Activated T-helper 9 cell treated with anti-CD3 and anti-CD28 coated beads, Interleukin-2, amount 50 U/mL, for 16 hours (primary cell): ENCODE data around the gene ERI3.

Source experiments
- DNase-seq: peaks from one replicate; pipeline ENCODE4 v3.0.0-alpha.2; 2020; ENCODE audit warnings: low read depth

Gene ERI3

DNA sequence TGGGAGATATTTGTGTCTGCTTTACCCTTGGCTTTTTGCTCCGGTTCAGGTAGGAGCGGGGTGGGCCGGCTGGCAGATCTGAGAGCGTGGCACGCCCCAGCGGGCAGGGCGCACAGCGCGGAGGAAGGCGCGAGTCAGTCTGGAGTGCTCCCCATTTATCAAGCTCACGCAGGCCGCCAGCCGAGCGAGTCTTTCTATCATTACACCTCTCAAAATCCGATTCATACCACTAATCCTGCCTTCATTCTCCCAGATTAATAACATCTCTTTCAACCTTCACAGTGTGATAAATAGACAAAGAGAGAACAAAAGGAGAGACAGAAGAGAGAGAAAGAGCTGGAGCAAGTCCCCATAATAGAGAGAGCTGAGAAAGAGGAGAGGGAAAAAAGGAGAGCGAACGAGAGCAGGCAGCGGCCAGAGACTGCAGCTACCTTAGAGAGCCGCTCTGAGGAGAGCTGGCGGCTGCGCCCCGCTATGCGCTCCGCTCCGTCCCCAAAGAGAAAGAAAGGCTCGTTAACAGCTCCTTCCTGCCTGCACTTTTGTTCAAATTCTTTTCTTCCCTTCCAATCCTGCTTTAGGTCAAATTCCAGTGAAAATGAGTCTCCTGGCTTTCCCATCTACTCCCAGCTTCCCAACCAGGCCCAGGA is 93.8 kb downstream of the ERI3 start:
- DNase-seq, result no peak

DNA sequence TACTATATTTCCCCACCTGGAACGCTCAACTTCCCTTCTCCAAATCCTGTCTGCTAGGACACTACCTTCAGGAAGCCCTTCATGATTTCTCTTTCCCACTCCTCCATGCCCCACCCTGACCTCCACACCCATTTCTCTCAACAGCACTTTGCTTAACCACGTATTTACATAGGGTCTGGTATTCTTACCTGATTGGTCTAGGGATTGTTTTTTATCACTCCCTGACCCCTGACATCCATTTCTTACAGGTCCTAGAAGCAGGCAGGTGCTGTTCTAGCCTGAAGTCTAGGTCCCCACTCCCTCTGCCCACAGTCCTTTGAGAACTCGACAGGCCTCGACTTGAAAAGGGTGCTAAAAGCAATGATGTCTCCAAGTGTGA is 94.3 kb downstream of the ERI3 start:
- DNase-seq, result no peak

DNA sequence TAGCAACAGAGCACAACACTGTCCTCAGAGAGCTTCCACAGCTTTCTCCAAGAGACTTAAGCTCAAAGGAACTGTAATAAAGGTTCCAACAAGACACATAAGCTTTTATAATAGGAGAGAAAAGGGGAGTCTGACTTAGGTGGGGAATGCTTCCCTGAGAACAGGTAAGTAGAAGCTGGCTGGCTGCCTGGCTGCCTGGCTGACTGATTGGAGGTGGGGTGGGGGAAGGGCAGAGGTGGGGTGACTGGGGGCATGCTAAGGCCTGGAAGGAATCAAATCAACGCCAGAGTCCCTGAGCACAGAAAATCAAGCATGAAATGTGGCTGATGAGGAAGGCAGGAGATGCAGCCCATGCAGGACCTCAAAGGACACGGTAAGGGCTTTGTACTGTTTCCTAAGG is 96.0 kb downstream of the ERI3 start:
- DNase-seq, result no peak

DNA sequence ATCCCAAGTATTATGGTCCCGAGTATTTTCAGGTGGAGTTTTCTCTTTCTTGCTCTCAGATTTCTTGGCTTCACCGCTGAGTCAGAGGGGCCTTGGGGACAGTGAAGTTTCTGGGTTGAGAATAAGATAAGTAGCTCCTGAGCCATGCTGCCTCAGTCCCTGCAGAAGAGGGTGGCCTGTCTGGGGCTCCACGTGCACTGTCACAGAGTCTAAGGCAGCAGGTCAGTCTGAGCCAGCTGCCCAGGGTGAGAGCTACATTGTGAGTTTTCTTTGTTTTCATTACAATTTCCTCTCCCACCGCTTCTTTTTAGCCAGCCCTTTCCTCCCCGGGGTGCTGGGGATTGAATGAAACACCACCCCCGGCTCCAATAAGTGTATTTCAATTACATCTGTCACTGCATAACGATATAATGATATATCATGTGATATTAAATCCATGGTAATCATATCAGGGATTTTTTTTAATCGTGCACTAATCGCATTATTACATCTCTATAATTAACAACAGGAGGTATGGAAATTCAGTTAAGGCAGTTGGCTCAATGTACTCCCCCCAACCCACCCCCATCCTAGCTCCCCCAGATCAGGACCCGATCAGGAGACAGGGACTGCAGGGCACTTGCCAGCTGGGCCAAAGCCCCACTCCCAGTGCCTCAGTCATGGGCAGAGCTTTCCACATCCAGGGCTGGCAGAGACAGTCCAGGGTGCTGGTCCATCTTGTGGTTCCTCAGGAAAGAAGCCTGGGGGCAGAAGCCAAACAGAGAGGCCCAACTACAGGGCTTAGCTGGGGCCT is 98.1 kb downstream of the ERI3 start:
- DNase-seq, result no peak

DNA sequence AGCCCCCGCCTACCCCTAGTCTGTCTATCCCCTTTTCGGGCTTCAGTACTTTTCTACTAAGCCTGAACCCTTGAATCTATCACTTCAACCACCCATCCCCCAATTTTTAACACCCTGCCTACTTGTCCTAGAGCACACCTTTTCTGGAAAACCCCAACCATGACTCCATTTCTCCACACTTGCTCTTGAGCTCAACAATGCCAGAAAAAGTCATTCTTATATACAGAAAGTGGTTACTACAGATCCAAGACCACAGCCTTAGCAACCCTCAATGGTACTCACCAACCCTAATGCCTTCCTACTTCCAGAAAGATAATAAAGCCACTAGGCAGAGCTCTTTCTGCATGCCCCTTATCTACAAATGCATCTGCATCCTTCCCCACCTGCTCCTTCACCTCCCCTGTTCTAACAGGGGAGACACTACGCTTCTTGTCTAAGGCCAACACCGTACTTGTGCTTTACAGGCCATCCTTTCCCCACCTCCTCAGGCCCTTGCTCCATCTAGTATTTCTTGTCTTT is 100.6 kb downstream of the ERI3 start:
- no peak for DNase-seq

DNA sequence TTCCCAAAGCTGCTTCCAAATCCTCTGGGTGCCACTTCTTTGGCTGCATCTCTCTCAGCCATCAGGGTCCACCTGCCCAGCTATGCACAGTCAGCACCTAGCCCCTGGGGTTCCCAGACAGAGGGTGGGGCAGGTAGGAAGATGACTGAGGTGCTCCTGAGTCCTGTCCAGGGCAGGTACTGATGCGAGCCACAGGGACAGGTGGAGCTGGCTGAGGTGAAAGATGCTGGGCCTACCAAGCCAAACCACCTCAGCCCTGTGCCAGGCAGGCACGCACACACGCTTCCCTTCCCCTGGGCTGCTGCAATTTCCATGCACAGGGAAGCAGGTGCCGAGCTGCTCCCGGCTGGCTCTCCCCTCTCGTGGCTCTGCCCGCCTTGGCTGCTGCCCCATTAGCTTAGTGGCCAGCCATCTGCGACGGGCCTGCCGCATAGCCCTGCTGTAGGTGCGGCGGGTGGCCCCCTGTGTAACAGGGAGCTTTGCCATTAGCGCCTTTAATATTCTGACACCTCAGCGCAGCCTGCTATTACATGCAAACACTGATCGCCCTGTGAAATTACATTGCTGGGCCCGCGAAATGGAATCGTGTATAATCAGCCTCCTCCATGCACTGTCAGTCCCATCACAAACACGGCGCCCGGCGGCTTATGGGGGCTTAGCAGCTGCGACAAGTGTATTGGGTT is 102.9 kb downstream of the ERI3 start:
- DNase-seq, result no peak

DNA sequence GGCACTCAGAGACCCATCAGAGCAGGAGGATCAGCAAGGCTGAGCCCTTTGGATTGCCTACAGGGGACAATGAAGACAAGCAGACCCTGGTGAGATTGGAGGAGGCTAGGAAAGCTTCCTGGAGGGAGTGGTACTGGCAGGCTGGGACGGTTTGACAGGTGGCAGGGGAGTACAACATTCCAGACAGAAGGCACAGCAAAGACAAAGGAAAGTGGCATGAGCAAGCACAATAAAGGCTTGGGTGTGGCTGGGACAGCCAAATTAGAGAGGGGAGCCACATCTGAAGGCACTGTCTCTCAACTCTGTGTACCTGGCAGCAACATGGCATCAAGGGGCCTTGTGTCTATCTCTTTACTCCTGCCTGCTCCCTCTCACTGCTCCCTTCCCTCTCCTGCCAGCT is 103.6 kb downstream of the ERI3 start:
- DNase-seq, result no peak

DNA sequence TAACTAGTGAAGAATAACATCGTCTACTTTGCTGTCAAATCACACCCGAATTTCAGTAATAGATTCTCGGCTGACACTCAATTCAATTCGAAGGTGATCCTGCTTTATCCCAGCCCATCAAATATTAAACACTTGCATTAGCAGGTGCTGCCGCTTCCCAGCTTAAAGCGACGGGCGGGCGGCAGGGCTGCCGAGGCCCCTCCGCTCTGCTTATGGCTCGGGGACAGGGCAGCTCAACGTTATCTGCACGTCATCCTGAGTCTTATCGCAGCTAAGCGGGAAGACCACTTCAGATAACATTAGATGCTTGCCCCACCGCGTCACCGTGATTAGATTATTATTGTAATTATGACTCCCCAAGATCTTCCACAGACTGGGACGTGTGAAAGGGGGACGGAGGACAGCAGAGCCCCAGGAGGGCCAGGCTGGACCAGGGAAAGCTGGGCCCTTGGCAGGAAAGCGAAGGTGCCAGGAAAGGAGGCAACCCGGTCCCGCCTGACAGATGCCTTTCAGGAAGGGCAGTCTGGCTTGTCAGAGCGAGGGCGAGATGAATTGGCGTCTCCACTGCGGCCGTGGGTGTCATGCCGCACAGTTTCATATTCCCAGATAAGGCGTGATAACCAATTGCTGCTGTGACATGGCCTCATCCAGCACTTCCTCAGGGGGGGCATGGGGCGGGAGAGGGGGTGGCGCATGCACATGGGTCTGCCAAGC is 104.8 kb downstream of the ERI3 start:
- no peak for DNase-seq

DNA sequence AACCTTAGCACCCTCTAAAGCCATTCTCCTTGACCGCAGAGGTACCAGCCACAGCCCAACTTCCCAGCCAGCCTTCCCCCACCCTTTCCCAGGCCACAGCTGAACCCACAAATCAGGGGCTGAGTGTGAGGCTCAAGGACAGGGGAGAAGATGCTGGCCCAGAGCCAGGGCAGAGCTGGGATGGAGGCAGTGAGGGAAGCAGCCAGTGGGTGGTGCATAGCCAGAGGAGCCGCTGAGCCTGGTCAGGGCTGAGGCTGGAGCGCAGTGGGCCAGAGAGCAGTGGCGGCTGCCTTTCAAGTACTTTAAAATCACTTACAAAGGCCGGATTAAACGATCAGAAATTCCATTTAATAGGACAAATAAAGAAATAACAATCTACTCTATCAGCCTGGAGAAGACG is 105.5 kb downstream of the ERI3 start:
- DNase-seq, result no peak

DNA sequence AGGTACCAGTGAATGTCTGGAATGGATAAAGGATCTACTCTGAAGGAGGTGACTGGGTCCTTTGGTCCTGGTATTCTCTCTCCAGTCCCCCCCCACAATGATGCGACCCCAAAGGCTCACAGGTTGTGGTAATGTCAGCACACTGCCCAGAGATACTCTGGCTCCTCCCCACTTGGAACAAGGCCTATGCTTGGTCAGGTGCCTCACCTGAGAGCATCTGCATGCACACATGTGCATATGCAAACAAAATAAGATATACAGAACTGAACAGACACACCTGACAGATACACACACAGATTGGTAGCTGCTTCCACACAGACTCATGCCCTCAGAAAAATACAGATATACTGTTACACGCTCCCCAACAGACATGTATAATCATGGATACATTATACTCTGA is 108.3 kb downstream of the ERI3 start:
- DNase-seq, result no peak

DNA sequence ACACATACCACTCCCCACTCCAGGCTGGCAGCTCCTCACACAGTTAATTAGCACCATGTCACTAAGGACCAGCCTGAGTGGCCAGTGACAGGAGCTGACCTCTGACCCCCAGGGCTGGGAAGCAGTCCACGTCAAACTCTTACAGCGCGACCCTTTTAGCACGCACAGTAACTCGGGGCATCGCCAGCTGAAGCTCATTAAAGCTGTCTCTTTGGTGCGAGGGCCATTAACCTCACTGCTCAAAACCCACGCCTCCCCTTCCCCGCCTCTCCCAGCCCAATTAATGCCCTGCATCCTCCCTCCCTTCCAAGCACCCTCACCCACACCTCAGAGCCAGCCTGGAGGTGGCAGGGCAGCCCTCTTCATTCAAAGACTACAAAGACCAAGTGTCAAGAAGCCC is 110.1 kb downstream of the ERI3 start:
- no peak for DNase-seq

DNA sequence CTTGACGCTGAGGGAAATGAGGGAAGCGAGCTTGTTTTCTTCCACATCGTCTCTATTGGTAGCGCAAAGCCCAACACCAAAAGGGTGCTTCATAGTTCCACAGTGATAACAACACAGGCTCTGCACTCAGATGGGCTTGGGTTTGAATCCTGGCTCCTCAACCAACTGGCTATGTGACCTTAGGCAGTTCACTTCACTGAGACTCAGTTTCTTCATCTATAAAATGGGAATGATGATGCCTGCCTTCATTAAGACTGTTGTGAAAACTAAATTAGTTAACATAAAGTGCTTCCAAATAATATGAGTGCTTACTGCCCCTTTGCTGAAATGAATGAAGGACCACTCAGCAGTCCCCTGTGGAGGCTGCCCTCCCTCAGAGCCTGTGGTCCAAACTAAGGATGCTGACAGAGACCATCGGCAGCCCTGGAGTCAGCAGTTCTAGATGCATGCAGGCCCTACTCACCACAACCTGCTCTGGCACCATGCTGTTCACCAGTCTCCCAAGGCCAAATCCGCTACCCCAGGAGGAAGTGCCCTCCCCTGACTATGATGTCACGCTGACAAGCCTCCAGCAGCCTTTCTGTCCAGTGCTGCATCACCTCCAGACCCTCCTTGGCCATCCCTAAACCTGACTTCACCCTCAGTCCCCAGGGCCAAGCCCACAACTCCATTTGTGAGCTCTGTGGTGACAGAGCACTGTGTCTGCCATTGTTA is 111.1 kb downstream of the ERI3 start:
- no peak for DNase-seq

DNA sequence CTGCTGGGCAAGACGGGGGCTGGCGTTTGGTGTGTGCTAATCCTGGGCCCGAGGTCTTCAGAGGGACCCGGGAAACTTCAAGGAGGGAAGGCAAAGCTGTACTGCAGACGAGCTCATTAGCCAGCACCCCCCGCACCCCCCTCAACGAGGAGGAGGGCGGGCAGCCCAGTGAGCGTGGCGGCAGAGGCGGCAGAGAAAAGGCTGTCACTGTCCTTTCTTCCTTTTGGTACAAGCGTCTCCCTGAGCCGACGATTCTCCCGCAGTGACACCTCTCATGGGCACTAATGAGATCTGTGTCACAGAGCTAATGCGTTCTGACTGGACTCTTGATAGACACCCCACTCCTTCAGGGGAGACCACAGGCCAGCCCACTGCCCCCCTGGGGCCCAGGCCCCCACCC is 112.3 kb downstream of the ERI3 start:
- no peak for DNase-seq

DNA sequence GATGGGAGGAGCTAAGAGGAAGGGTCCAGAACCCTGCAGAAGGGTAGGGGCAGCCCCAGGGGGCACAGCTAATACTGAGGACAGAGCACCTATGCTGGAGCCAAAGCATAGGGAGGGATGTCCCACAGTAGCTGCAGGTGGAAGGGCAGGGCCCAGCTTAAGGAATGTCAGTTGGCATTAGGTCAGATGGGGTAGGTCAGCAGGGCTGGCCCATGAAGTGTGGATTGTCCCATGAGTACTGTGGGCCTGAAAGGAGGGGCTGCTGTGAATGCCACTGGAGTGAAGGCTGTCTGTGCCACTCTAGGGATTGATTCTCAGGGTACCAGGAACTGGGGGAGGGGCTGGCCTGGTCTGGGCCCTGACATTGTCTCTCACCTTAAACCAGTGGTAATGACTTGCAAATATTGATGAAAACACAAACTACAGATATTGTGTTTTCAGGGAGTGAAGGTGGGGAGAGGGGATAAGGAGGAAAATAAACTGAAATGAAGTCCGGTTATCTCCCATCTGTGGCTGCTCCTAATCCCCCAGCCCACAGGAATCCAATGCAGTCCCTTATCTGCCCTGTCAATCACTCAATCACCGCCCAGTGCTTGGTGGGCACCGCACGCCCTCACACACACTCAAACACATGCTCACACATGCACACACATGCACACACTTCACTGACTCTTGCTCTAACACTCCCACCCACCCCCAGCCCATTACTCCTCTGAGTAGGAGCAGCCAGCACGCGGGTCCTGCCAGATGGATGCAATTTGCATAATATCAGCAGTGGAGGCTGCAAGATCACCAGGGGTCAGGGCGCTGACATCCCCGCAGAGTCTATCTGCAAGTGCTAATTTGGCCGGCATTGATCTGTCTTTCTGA is 114.0 kb downstream of the ERI3 start:
- DNase-seq, result no peak

DNA sequence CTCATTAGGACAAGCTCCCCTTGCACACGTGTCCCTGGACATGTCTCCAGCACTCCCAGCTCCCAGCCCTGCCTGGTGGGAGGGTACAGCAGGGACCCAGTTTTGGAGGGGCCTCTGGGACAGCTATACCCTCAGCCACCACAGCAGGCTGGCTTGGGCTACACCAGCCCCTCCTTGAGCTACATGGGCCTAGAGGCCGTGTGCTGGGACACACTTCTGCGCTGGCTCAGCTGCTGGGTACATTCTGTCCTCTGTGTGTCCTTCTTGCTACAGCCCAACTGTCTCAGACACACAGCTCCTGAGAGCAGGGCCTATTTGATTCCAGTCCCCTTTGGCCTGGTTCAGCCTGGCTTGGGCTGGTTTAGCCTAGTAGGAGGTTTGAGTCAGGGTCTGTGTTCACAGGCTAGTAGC is 115.1 kb downstream of the ERI3 start:
- no peak for DNase-seq

DNA sequence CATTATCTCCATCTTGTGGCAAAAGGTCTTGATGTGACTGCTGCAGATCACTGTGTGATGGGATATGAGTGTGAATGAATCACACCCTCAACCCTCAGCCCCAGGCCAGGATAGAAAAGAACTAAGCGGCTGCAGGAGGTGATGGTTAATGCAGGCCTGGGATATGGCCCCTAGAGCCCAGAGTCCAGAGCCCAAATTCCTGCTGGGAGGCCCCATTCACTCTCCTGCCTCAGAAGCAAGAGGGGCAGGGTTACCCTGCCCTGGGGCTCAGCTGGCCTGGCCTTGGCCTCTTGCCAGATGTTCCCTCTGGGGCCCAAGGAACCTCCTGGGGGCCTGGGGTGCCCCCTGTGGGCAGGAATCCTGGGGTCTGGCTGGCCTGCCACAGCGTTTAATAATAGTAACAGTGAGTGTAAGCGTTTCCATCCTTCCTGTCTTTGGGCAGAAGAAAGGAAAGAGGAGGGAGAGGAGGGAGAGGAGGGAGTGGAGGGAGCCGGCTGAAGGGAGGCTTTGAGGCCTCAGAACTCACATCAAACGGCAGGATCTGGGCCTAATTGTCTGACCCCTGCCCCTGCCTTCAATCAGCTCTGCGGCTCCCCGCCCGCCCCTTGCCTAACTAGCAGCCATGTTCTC is 115.6 kb downstream of the ERI3 start:
- DNase-seq, result no peak

DNA sequence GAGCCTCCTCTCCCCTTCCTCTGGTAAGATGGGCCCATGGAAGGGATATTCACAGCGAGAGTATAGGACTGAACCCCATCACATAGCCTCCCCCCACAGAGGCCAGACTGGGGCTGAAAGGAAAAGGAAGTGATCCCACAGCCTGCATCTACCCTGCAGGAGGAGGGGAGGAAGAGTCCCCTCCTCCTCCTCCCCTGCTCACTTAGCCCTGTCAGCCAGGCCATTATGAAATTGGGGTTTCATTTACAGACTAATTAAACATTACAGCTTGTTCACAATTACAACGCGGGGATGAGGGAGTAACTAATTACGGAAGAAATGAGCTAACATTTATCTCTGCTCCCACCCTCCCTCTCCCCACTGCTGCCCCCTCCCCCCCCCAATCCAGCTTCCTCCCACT is 116.4 kb downstream of the ERI3 start:
- DNase-seq, result no peak

DNA sequence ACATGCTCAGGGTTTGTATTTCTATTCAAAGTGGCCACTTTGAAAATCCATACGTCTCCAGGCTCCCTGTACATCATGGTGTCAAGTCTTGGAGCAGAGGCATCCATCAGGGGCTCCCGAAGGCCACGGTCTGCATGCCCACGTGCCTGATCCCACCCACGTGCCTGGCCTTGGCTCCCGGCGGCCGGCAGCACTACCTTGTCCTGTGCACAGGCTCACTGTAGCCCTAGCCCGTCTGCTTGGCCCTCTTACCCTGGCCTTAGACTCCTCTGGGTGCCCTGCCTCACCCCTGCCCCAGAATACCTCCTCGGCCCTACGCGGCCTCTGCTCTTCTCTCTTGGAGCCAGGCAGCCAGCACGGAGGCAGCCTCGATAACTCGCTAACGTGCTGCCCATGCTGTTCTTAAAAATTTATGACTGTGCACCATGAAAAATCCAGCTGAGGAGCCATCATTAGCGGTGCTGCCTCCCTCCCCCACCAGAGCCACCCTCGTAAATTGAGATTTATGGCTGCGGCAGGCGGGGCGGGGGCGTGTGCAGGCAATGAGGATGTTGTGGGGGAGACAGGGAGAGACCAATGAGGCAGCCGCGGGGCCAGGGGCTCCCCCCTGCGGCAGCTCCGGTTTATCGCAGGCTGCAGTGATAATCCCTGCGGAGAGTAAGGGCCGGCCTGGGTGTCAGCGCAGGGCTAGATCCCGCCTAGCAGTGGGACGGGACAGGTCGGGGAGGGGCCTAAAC is 117.2 kb downstream of the ERI3 start:
- DNase-seq, result no peak

DNA sequence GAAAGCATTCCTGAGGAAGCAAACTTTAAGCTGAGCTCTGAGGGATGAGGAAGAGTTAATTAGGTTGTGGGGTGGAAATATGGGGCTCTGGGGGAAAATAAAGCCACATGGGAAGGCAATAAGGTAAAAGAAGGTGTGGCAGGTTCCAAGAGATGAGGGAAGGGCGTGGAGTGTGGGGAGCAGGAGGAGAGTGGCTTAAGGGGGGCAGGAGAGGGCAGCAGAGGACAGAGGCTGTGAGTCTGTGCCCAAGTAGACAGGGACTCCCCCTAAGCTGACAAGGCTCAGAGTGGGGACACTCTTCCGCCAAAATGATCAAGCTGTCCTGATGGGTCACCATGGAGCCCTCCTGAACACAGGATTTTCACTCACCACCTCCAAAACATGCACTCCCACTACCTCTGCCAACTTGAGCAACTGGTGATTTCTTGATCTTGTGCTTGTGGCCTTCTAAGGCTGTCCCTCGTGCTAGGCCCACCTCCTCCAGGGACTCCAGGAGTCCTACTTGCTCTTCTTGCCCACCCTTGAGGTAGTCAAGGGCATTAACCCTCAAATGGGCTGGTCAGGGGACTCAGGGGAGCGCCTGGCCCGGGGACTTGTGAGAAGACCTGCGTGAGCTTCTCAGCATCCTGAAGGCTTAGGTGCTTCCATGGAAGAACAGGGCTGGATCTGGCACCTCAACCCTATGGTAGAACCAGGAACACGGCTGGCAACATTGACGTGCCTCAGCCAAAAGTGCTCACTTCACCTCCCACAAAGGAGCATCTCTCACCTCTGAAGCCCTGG is 118.4 kb downstream of the ERI3 start:
- no peak for DNase-seq
